RPMI7951 (cell line): ENCODE results near the gene SIRPA. TPM values are rescaled to one million over a fixed set of nuclear protein-coding genes. Genes with fewer than 3 reads are reported as not detected.

ENCODE experiments used
- DNase-seq: peaks from one replicate; pipeline ENCODE4 v3.0.0-alpha.2; 2012; ENCODE audit warnings: low read depth
- total RNA-seq: library from RNA; depleted of rRNA; stranded (reverse); fragments of >200 nt; shearing (Covaris generic); gene quantifications from 2 replicates; pipeline ENCODE4 v1.2.3, GENCODE V29; 2014; rRNA removed

Gene SIRPA
- total RNA-seq, 1 experiment from 2014 or later, result 8.5 TPM

DNA sequence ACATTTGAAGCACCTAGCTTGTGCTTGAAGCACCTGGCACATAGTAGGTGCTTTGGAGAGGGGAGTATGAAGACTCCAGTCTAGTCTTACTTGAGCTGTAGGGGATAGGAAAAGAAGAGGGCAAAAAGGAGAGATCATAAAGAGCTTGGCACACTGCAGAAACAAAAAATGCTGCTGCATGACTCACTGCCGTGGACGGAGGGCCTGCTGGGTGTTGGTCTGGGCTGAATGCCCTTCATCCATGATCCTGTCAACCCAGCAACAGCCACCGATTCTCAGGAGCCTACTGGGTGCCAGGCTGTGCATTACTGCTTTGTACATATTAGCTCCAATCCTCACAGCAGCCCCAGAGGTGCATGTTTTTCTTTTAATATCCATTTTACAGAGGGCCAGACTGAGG, 92.6 kb downstream of the SIRPA start:
- DNase-seq, result peak; percentile 47

Other genes starting within 250 kb of the SIRPA start
- gene SIRPG, start 237.6 kb upstream of the SIRPA start, total RNA-seq, result 2.9 and 3.1 TPM in 2 replicates
- not detected in 2 replicates for gene PDYN, start 98.7 kb downstream of the SIRPA start, total RNA-seq
- gene STK35, start 206.4 kb downstream of the SIRPA start, total RNA-seq, result 15.7 and 20.8 TPM in 2 replicates